GM08714 (cell line): ENCODE data around the gene PLCB1.
"Not testable (repeated sequence)": the region's sequence is repeated elsewhere in the genome, so short reads cannot be mapped to it uniquely, and the experiment has no call there.

Source experiments
- H3K4me3 ChIP-seq: fragments of 200-500 bp; sonication (Bioruptor generic); 2 replicates; pipeline ENCODE4 v1.5.1; 2014; ENCODE audit warnings: mild to moderate bottlenecking, low read length, inconsistent platforms
- ZNF274 ChIP-seq: IDR thresholded peaks from 2 replicates; pipeline ENCODE4 v1.6.1; 2012; ENCODE audit warnings: mild to moderate bottlenecking, low read depth, low read length

The PLCB1 gene

DNA sequence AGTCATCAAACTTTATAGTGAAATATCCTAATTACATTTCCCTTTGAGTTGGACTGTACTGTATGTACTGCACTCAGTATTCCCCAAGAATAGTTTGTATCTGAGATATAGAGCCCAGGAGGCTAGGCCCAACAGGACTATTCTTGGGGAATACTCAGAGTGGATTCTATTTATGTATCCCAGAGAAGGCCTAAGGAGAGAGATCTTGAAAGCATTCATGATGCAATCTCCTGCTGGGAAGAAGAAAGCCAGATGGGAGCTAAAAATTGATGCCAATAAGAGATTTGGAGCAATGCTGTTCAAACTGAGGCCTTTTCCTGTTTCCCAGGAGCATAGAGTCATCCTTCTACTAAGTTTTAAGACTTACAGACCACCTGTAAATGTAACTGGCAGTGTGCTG is 484.7 kb downstream of the PLCB1 start:
- H3K4me3 ChIP-seq = no peak overlapping the region

GRCh38 chr20:8621001-8621400 is 488.9 kb downstream of the PLCB1 start:
- no peak for TF ChIP-seq ZNF274

More for the DNA sequence above, 484.7 kb downstream of the PLCB1 start:
- TF ChIP-seq ZNF274 = no peak

GRCh38 chr20:8624046-8624445 is 492.0 kb downstream of the PLCB1 start:
- no peak overlapping the region for H3K4me3 ChIP-seq
- TF ChIP-seq ZNF274 = no peak

More at GRCh38 chr20:8621001-8621400, 488.9 kb downstream of the PLCB1 start:
- no peak overlapping the region for H3K4me3 ChIP-seq

- H3K4me3 ChIP-seq = no peak overlapping the region
- TF ChIP-seq ZNF274 = no peak
Measured at GRCh38 chr20:8624616-8625015, 492.6 kb downstream of the PLCB1 start.

- TF ChIP-seq ZNF274 = no peak
- H3K4me3 ChIP-seq = no peak overlapping the region
Measured at GRCh38 chr20:8627340-8628004, 495.4 kb downstream of the PLCB1 start.

GRCh38 chr20:8631271-8631670 is 499.2 kb downstream of the PLCB1 start:
- no peak overlapping the region for H3K4me3 ChIP-seq
- no peak for TF ChIP-seq ZNF274

DNA sequence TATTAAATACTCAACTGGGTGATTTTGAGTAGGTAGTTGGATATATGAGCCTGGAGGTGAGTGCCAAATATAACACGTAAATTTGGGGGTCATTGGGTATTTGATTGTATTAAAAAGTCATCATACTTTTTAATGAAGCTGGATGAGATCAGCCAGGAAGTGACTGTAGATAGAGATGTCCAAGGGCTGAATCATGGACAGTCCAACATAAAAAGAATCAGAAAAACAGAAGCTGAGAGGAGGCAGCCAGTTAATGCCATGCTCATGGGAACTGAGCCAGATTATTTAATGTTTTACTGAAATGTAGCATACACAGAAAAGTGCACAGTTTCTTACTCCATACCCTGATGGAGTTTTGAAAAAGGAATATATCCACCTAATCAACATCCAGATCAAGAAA is 501.3 kb downstream of the PLCB1 start:
- TF ChIP-seq ZNF274 = no peak
- H3K4me3 ChIP-seq = no peak overlapping the region

DNA sequence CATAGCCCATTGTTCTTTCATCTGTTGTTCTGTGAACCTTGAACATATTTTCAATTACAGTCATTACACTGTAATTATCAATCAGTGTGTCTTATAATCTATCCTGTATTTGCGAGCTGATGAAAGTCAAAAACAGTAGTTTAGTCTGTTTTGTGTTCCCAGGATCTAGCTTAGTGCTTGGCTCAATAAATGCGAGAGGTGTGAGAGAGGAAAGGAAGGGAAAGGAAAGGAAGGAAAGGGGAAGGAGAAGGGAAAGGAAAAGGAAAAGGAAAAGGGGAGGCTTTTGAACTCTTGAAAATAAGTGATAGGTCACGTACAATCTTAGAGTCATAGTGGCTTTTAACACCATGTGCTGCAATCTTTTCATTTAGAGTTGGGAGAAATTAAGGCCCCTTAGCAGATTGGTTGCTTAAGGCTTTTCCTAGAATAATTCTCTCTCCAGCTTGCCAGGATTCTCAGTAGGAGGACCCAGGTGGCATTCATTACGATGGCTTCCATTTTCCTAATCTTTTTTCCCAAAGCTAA is 503.0 kb downstream of the PLCB1 start:
- TF ChIP-seq ZNF274 = no peak
- no peak overlapping the region for H3K4me3 ChIP-seq

DNA sequence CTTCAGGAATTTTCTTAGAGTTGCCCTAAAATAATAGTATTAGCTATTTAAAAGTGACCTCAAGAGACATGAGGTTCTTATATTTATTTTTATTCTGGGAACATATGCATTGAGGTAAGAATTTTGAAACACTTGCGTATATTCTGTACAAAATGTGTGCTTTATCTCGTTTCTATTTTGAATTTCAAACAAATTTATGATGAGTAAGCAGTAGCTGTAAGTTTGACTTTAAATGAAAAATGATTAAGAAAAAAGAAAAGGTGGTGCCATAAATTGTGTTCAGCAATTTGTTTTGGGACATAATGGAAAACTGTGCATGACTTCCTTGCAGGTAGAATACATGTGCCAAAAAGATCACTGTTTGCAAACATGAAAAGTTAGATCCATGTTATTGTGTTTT is 503.8 kb downstream of the PLCB1 start:
- no peak overlapping the region for H3K4me3 ChIP-seq
- TF ChIP-seq ZNF274 = no peak

- no peak for TF ChIP-seq ZNF274
- H3K4me3 ChIP-seq = no peak overlapping the region
Measured at GRCh38 chr20:8639112-8639778, 507.2 kb downstream of the PLCB1 start.

- no peak for TF ChIP-seq ZNF274
- H3K4me3 ChIP-seq = no peak overlapping the region
Measured at GRCh38 chr20:8640461-8640860, 508.4 kb downstream of the PLCB1 start.

- no peak for TF ChIP-seq ZNF274
- H3K4me3 ChIP-seq = no peak overlapping the region
Measured at GRCh38 chr20:8642247-8642646, 510.2 kb downstream of the PLCB1 start.

DNA sequence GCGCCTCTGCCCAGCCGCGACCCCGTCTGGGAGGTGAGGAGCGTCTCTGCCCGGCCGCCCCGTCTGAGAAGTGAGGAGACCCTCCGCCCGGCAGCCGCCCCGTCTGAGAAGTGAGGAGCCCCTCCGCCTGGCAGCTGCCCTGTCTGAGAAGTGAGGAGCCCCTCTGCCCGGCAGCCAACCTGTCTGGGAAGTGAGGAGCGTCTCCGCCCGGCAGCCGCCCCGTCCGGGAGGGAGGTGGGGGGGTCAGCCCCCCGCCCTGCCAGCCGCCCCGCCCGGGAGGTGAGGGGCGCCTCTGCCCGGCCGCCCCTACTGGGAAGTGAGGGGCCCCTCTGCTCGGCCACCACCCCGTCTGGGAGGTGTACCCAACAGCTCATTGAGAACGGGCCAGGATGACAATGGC is 512.4 kb downstream of the PLCB1 start:
- H3K4me3 ChIP-seq = not testable (repeated sequence)

DNA sequence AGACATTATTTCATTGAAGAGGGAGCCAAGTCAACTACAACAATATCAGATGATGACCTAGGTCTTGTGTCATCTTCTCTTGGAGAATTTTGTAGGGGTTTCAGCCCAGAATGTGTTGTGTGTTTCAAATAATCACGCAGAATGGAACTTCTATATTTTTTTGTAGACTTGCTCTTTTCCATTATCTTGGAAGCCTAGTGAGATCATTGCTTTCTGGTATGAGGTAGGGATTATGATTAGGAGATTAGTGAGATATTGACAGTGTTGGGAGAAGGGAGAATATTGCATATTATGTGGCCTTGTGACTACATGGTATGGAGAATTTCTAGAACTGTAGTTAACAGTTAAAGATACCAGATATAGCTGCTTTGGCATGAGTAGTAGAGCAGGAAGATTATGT is 513.3 kb downstream of the PLCB1 start:
- no peak overlapping the region for H3K4me3 ChIP-seq
- no peak for TF ChIP-seq ZNF274

DNA sequence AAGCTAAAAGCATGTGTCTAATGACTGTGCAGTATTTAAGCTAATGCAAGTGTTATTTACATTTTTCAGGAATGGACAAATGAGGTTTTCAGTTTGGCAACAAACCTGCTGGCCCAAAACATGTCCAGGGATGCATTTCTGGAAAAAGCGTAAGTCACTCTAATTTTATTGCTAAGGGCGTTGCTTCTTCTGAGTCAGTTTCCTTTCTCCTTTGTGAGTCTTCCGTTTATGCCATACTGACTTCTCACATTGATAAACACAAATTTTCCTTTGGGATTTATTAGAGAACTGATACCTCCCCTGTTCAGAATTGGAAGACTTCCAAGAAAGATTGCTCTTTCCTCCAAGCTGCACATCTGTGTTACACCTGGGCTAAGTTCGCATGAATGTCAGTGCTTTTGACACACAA is 514.0 kb downstream of the PLCB1 start:
- TF ChIP-seq ZNF274 = no peak
- H3K4me3 ChIP-seq = no peak overlapping the region

GRCh38 chr20:8646716-8647115 is 514.6 kb downstream of the PLCB1 start:
- no peak overlapping the region for H3K4me3 ChIP-seq
- TF ChIP-seq ZNF274 = no peak
